Right atrium auricular region (tissue), 2 donors: ENCODE measurements around the gene TRNP1. TPM values are rescaled to one million over a fixed set of nuclear protein-coding genes. Genes with fewer than 3 reads are reported as not detected.

ENCODE experiments used
- DNase-seq: peaks from one replicate; pipeline ENCODE4 v3.0.0-alpha.2; 2019; ENCODE audit warnings: low spot score
- H3K27ac ChIP-seq, 2 donors: fragments of 200-600 bp; sonication (generic); 1 replicate in 1 of 2; 2 replicates in 1 of 2; pipeline ENCODE4 v1.5.1; 2016 to 2019
- H3K27me3 ChIP-seq, 2 donors: fragments of 200-600 bp; sonication (generic); one replicate each; pipeline versions ENCODE4 v1.5.1 to v1.6.0; 2017 to 2019
- H3K36me3 ChIP-seq: fragments of 200-600 bp; sonication (generic); one replicate; pipeline ENCODE4 v1.5.1; 2016
- H3K4me1 ChIP-seq, 2 donors: fragments of 200-600 bp; sonication (generic); one replicate each; pipeline versions ENCODE4 v1.5.1 to v1.6.0; 2017 to 2019
- H3K4me3 ChIP-seq, 2 donors: fragments of 200-600 bp; sonication (generic); 1 replicate in 1 of 2; 2 replicates in 1 of 2; pipeline ENCODE4 v1.5.1; 2017 to 2019; ENCODE audit warnings: mild to moderate bottlenecking in 1 of 2, moderate library complexity in 1 of 2
- H3K9me3 ChIP-seq, 2 donors: fragments of 200-600 bp; sonication (generic); one replicate each; pipeline ENCODE4 v1.5.1; 2019
- total RNA-seq, 2 donors: library from RNA; depleted of rRNA; stranded (reverse); fragments of >200 nt; gene quantifications; one replicate each; pipeline ENCODE4 v1.1.0, GENCODE V29; 2016
- TF ChIP-seq, protein P1 (sequence below), 2 donors: fragments of 200-600 bp; sonication (generic); IDR thresholded peaks; one replicate each; pipeline ENCODE4 v1.5.1; 2019; ENCODE audit warnings: antibody characterized with exemption in 2 of 2

Gene TRNP1
- total RNA-seq, 2 donors from 2014 or later: 72.5 to 151 TPM

DNA sequence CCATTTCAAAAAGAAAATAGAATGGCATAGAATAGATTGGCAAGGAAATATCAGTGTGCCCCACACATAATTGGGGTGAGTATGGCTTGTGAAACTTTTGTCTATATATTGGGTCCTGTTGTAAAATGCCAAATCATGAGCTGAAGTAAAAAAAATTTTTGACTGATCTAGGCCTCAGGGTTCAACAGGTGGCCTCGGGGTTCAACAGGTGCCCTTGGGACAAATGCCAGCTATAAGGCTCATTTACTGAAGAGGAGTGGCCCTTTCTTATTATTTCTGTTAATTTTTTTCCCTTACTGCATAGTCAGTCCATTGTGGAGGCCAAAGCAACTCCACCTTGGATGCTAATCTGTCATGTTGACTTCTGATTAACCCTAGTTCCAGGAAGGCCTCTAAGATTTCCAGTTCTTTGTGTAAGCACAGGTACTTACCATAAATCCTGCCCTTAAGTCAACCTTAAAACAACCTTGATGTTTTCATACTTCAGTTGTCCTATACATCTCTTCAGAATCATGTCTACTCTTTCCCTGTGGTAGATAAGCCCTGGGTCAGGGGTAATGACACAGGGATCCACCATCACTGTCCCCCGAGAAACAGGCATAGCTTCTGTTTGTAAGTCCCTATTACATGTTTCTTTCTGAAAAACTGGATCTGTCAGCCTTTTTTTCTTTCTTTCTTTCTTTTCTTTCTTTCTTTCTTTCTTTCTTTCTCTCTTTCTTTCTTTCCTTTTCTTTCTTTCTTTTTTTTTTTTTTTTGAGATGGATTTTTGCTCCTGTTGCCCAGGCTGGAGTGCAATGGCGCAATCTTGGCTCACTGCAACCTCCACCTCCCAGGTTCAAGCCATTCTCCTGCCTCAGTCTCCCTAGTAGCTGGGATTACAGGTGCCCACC, 16.6 kb upstream of the TRNP1 start:
- Histone ChIP-seq H3K36me3 (no peaks in the 10 kb centered on the region), H3K27me3 (no peaks in the 10 kb centered on the region), H3K4me1 (no peaks in the 10 kb centered on the region), H3K4me3 (no peak overlapping the region), H3K27ac (no peak overlapping the region), H3K9me3 (no peaks in the 10 kb centered on the region)
- TF ChIP-seq, protein P1, sequence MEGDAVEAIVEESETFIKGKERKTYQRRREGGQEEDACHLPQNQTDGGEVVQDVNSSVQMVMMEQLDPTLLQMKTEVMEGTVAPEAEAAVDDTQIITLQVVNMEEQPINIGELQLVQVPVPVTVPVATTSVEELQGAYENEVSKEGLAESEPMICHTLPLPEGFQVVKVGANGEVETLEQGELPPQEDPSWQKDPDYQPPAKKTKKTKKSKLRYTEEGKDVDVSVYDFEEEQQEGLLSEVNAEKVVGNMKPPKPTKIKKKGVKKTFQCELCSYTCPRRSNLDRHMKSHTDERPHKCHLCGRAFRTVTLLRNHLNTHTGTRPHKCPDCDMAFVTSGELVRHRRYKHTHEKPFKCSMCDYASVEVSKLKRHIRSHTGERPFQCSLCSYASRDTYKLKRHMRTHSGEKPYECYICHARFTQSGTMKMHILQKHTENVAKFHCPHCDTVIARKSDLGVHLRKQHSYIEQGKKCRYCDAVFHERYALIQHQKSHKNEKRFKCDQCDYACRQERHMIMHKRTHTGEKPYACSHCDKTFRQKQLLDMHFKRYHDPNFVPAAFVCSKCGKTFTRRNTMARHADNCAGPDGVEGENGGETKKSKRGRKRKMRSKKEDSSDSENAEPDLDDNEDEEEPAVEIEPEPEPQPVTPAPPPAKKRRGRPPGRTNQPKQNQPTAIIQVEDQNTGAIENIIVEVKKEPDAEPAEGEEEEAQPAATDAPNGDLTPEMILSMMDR (IDR thresholded peaks at IDR 0.05): no peak
- no peak for DNase-seq

DNA sequence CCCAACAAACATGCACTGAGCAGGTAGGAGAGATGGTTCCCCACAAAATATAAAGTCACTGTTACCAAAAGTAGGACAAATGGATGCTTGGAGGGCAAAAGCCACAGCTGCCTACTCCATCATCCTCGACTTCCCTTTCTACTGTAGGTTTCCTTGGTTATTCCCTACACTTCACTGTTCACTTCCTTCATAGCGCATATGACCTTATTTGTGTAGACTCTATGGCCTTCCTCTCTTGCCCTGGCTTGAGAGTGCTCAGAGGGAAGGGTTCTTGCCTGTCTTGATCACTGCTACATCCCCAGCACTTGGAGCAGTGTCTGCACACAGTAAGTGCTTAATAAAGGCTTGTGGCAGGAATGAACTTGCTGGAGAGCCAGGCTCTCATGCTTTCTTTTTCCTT, 14.6 kb upstream of the TRNP1 start:
- Histone ChIP-seq H3K36me3 (no peaks in the 10 kb centered on the region), H3K27ac (no peak overlapping the region), H3K9me3 (no peaks in the 10 kb centered on the region), H3K4me3 (no peak overlapping the region), H3K4me1 (no peaks in the 10 kb centered on the region), H3K27me3 (no peaks in the 10 kb centered on the region)
- TF ChIP-seq, protein P1 (IDR thresholded peaks at IDR 0.05): no peak
- no peak for DNase-seq

DNA sequence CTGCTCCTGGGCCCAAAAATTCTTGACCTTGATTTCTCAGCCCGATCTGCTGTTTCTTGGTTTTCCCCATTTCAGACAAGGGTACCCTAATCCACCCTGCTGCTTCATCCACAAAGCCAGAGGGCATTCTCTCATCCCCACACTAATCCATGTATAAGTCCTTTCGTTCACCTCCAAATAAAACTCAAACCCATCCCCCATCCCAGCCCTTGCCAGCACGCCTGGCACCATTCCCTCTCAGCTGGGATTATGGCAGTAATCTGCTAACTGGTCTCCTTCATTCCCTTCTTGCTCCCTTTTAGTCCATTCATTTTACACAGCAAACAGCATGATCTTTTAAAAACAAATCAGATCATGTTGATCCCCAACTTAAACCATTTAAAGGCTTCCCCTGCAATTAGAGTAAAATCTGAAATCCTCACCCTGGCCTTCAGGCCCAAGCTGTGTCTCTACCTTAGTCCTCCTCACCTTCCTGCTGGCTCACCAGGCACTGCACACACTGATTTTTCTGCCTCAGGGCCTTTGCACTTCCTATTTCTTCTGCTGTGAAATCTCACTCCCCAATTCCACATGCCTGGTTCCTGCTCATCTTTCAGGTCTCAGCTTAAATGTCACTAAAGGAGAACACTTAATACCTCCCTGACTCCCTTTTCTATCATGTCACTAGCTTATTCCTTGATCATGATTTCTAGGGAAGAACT, 12.2 kb upstream of the TRNP1 start:
- H3K36me3 ChIP-seq: no peaks in the 10 kb centered on the region
- H3K27ac ChIP-seq: no peak overlapping the region
- no peak overlapping the region for H3K4me3 ChIP-seq
- H3K27me3 ChIP-seq: no peaks in the 10 kb centered on the region
- no peaks in the 10 kb centered on the region for H3K9me3 ChIP-seq
- no peaks in the 10 kb centered on the region for H3K4me1 ChIP-seq
- no peak for DNase-seq
- TF ChIP-seq, protein P1 (IDR thresholded peaks at IDR 0.05): no peak

DNA sequence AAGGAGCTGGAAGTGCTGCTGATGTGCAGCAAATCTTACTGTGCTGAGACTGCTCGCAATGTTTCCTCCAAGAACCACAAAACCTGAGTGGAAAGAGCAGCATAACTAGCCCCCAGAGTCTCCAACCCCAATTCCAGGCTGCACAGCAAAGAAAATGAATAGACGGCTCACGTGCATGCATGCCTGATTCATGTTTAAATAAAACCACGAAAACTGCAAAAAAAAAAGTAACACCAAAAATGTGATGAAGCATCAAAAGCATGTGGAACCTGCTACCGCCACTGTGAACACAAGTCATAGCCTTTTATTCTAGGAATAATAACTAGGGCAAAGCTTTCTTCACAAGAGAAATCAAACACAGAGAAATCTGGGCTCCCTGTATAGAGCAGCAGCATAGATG, 9.6 kb upstream of the TRNP1 start:
- TF ChIP-seq, protein P1 (IDR thresholded peaks at IDR 0.05): no peak
- H3K27ac ChIP-seq: no peak overlapping the region
- no peaks in the 10 kb centered on the region for H3K27me3 ChIP-seq
- DNase-seq: no peak
- no peaks in the 10 kb centered on the region for H3K4me1 ChIP-seq
- H3K36me3 ChIP-seq: no peaks in the 10 kb centered on the region
- no peak overlapping the region for H3K4me3 ChIP-seq
- H3K9me3 ChIP-seq: no peaks in the 10 kb centered on the region

DNA sequence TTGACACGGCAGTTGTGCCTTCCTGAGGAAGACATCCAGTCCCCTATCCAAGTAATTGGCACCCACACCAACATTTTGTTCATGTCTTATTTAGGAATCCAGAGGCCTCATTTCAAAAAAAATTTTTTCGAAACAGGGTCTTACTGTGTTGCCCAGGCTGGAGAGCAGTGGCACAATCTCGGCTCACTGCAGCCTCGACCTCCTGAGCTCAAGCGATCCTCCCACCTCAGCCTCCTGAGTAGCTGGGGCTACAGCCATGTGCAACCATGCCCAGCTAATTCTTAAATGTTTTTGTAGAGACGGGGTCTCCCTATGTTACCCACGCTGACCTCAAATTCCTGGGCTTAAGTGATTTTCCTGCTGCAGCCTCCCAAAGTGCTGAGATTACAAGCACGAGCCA, 9.2 kb upstream of the TRNP1 start:
- no peaks in the 10 kb centered on the region for H3K36me3 ChIP-seq
- H3K27ac ChIP-seq: no peak overlapping the region
- no peak for DNase-seq
- H3K9me3 ChIP-seq: no peaks in the 10 kb centered on the region
- no peaks in the 10 kb centered on the region for H3K4me1 ChIP-seq
- TF ChIP-seq, protein P1 (IDR thresholded peaks at IDR 0.05): no peak
- no peak overlapping the region for H3K4me3 ChIP-seq
- H3K27me3 ChIP-seq: no peaks in the 10 kb centered on the region
